Peyer's patch (tissue), 4 donors: ENCODE measurements around the gene CADM4.

Experiments
- POLR2A ChIP-seq, 2 donors: fragments of 450-650 bp; IDR thresholded peaks; one replicate each; pipeline ENCODE4 v1.5.1; 2017; ENCODE audit warnings: antibody characterized with exemption in 2 of 2, mild to moderate bottlenecking in 2 of 2, moderate library complexity in 2 of 2
- TF ChIP-seq, protein P1 (sequence below), 6 experiments: fragments of 450-650 bp in 4 of 6; fragments of 200-600 bp in 2 of 6; sonication (generic) in 1 of 6; IDR thresholded peaks; one replicate each; pipeline ENCODE4 v1.5.1; 2017 to 2019; ENCODE audit warnings: antibody characterized with exemption in 6 of 6, mild to moderate bottlenecking in 3 of 6, moderate library complexity in 1 of 6

DNA sequence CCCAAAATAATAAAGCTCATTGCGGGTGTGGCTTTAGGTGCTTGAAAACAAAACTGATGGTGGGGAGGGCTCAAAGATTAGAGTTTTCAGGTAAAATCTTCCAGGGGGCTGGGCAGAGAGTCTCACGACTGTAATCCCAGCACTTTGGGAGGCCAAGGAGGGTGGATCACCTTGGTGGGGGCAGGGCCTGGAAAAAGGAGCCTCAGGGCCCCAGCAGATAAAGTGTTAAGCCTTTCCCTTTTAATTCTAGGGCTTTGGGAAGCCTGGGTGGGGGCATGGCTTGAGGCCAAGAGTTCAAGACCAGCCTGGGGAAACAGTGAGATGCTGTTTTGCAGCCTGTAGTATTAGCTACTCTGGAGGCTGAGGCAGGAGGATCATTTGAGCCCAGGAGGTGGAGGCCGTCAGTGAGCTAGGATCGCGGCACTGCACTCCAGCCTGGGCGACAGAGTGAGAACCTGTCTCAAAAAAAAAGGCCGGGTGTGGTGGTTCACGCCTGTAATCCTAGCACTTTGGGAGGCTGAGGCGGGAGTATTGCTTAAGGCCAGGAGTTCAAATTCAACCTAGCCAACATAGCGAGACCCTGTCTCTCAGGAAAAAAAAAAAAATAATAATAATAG lies 45.5 kb downstream of the CADM4 start:
- TF ChIP-seq, protein P1, sequence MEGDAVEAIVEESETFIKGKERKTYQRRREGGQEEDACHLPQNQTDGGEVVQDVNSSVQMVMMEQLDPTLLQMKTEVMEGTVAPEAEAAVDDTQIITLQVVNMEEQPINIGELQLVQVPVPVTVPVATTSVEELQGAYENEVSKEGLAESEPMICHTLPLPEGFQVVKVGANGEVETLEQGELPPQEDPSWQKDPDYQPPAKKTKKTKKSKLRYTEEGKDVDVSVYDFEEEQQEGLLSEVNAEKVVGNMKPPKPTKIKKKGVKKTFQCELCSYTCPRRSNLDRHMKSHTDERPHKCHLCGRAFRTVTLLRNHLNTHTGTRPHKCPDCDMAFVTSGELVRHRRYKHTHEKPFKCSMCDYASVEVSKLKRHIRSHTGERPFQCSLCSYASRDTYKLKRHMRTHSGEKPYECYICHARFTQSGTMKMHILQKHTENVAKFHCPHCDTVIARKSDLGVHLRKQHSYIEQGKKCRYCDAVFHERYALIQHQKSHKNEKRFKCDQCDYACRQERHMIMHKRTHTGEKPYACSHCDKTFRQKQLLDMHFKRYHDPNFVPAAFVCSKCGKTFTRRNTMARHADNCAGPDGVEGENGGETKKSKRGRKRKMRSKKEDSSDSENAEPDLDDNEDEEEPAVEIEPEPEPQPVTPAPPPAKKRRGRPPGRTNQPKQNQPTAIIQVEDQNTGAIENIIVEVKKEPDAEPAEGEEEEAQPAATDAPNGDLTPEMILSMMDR (IDR thresholded peaks at IDR 0.05), result no peak
- no peak for TF ChIP-seq POLR2A (IDR thresholded peaks at IDR 0.05)
